CD14-positive monocyte (primary cell): ENCODE data around the gene BAHCC1. TPM values are rescaled to one million over a fixed set of nuclear protein-coding genes. Genes with fewer than 3 reads are reported as not detected.

Experiments
- DNase-seq, 3 donors: peaks; one replicate each; pipeline ENCODE4 v3.0.0-alpha.2; 2011 to 2022
- H2AFZ ChIP-seq: 2 replicates; pipeline ENCODE4 v1.6.0; 2012; ENCODE audit warnings: mild to moderate bottlenecking, low read depth, low read length, inconsistent platforms; ENCODE audit not compliant: insufficient read depth, poor library complexity, severe bottlenecking
- H3K27ac ChIP-seq, 2 donors: 1 replicate in 1 of 2; 2 replicates in 1 of 2; pipeline ENCODE4 v1.5.1; 2012 to 2013; ENCODE audit warnings: low read length in 2 of 2, control low read depth in 1 of 2, inconsistent platforms in 1 of 2, low read depth in 1 of 2, mild to moderate bottlenecking in 1 of 2
- H3K27me3 ChIP-seq, 2 donors: one replicate each; pipeline versions ENCODE4 v1.6.0 to v1.6.1; 2011 to 2013; ENCODE audit warnings: low read length in 2 of 2; ENCODE audit not compliant: control insufficient read depth in 2 of 2, insufficient read depth in 2 of 2
- H3K36me3 ChIP-seq, 2 donors: replicated peaks in 1 of 2; 1 replicate in 1 of 2; 2 replicates in 1 of 2; pipeline versions ENCODE4 v1.5.1 to v1.6.1; 2012 to 2013; ENCODE audit warnings: low read length in 2 of 2, control low read depth in 1 of 2, inconsistent platforms in 1 of 2, mild to moderate bottlenecking in 1 of 2; ENCODE audit not compliant: insufficient read depth in 2 of 2, control insufficient read depth in 1 of 2
- H3K4me1 ChIP-seq, 2 donors: 1 replicate in 1 of 2; 2 replicates in 1 of 2; pipeline versions ENCODE4 v1.5.1 to v1.6.1; 2012 to 2013; ENCODE audit warnings: low read length in 2 of 2, control low read depth in 1 of 2, inconsistent platforms in 1 of 2, mild to moderate bottlenecking in 1 of 2, moderate library complexity in 1 of 2; ENCODE audit not compliant: insufficient read depth in 2 of 2, control insufficient read depth in 1 of 2
- H3K4me2 ChIP-seq: replicated peaks from 2 replicates; pipeline ENCODE3; 2012; ENCODE audit warnings: low read length, moderate library complexity, mild to moderate bottlenecking; ENCODE audit not compliant: poor library complexity, severe bottlenecking; ENCODE audit errors: extremely low read depth
- H3K4me3 ChIP-seq, 3 experiments: fragments of 200-600 bp in 1 of 3; sonication (generic) in 1 of 3; replicated peaks in 1 of 3; 1 replicate in 2 of 3; 2 replicates in 1 of 3; pipeline ENCODE4 v1.5.1; 2011 to 2013; ENCODE audit warnings: low read length in 3 of 3, mild to moderate bottlenecking in 3 of 3, control low read depth in 2 of 3, low read depth in 2 of 3, inconsistent platforms in 1 of 3, moderate library complexity in 1 of 3
- H3K79me2 ChIP-seq: 2 replicates; pipeline ENCODE4 v1.6.0; 2012; ENCODE audit warnings: mild to moderate bottlenecking, control low read depth, inconsistent platforms, low read length, moderate library complexity; ENCODE audit not compliant: insufficient read depth
- H3K9ac ChIP-seq: 2 replicates; pipeline ENCODE4 v1.6.0; 2017; ENCODE audit warnings: low read length, mild to moderate bottlenecking; ENCODE audit not compliant: insufficient read depth, poor library complexity, severe bottlenecking
- H3K9me3 ChIP-seq, 2 donors: replicated peaks in 1 of 2; 1 replicate in 1 of 2; 2 replicates in 1 of 2; pipeline versions ENCODE4 v1.5.1 to v1.6.1; 2012 to 2013; ENCODE audit warnings: low read length in 2 of 2, control low read depth in 1 of 2; ENCODE audit not compliant: control insufficient read depth in 1 of 2, insufficient read depth in 1 of 2
- H4K20me1 ChIP-seq: 2 replicates; pipeline ENCODE4 v1.6.0; 2012; ENCODE audit warnings: mild to moderate bottlenecking, low read length, control low read depth, moderate library complexity; ENCODE audit not compliant: insufficient read depth
- H3K27ac Mint-ChIP-seq, 7 donors: one replicate each; pipeline ENCODE4 v1.8.0; 2020; ENCODE audit warnings: mild to moderate bottlenecking in 7 of 7, mixed read lengths in 7 of 7, moderate library complexity in 6 of 7, inconsistent platforms in 2 of 7
- H3K27me3 Mint-ChIP-seq, 3 donors: one replicate each; pipeline ENCODE4 v1.8.0; 2021 to 2022; ENCODE audit warnings: low read depth in 3 of 3, mild to moderate bottlenecking in 3 of 3, mixed read lengths in 3 of 3, moderate library complexity in 3 of 3, inconsistent platforms in 1 of 3
- H3K36me3 Mint-ChIP-seq, 2 donors: one replicate each; pipeline ENCODE4 v1.8.0; 2020; ENCODE audit warnings: mixed read lengths in 2 of 2, inconsistent platforms in 1 of 2, mild to moderate bottlenecking in 1 of 2
- H3K4me1 Mint-ChIP-seq: one replicate; pipeline ENCODE4 v1.8.0; 2020; ENCODE audit warnings: mild to moderate bottlenecking, mixed read lengths
- H3K4me3 Mint-ChIP-seq, 2 donors: one replicate each; pipeline ENCODE4 v1.8.0; 2020; ENCODE audit warnings: mild to moderate bottlenecking in 2 of 2, mixed read lengths in 2 of 2, moderate library complexity in 1 of 2
- H3K9me3 Mint-ChIP-seq, 7 donors: one replicate each; pipeline ENCODE4 v1.8.0; 2020 to 2022; ENCODE audit warnings: mixed read lengths in 7 of 7, mild to moderate bottlenecking in 6 of 7, moderate library complexity in 6 of 7, inconsistent platforms in 2 of 7
- WGBS: methylation state at CpG from one replicate; pipeline ENCODE4 v1.1.5; 2013; ENCODE audit warnings: missing lambda C conversion rate; ENCODE audit not compliant: insufficient coverage; 5-methylcytosine and 5-hydroxymethylcytosine counted together
- intact Hi-C, 2 donors: fragments of 100-400 bp; cut with micrococcal nuclease; formaldehyde crosslinking; loops; one replicate each; pipeline versions ENCODE4 v1.15.0 to v1.15.1; 2023
- polyA plus RNA-seq, 3 donors: library from polyadenylated mRNA; depleted of rRNA in 1 of 3; unstranded in 2 of 3; stranded (reverse) in 1 of 3; fragments of 300-500 nt in 2 of 3; fragments of >200 nt in 1 of 3; fragmentation: Illumina TruSeq in 2 of 3; gene quantifications; 1 replicate in 2 of 3; 2 replicates in 1 of 3; pipeline ENCODE4 v1.2.3, GENCODE V29; 2012 to 2021
- TF ChIP-seq, protein P1 (sequence below): fragments of 200-600 bp; IDR thresholded peaks from one replicate; pipeline ENCODE4 v1.8.0; 2022; ENCODE audit warnings: antibody characterized with exemption, mild to moderate bottlenecking

Gene BAHCC1
- polyA plus RNA-seq, 3 donors = 0.11 to 8.8 (median 0.27) TPM

DNA sequence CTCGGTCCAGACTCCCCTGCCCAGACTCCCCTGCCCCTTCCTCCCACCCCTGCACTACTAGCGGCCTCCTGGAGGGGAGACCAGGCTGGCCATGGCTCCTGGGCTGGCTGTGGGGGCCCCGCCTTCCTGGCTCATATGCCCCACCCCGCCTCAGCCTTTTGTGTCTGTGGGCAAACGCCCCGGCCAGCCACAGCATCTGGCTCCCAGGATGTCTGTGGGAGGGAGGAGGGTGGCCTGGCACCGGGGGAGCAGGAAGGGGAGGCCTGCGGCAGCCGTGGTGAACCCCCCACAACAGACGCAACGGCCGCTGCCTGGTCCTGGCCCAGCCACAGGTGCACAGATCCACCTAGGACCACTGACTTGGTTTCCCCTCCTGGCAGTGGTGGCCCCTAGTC lies 32.9 kb downstream of the BAHCC1 start:
- Histone ChIP-seq H4K20me1 (peaks cover 20% of the 10 kb centered on the region), H3K9me3 (no peaks in the 10 kb centered on the region), H3K27ac (no peak overlapping the region), H3K4me2 (peak overlapping the region; percentile 60), H3K9ac (peak overlapping the region; percentile 15), H3K27me3 (peaks cover 0 to 26% of the 10 kb centered on the region in 2 donors), H3K36me3 (no peaks in the 10 kb centered on the region), H3K79me2 (peaks cover 43% of the 10 kb centered on the region), H2AFZ (peak overlapping the region; percentile 37), H3K4me3 (peak overlapping the region in 1 of 3 experiments; percentile 30), H3K4me1 (peaks cover 44 to 51% of the 10 kb centered on the region in 2 donors)
- H3K36me3 Mint-ChIP-seq = no peaks in the 10 kb centered on the region
- intact Hi-C loops = loop anchor here in 1 of 2 donors (5.0 kb wide), 1 partner anchor 54 kb away; no protein-coding TSS in a partner anchor
- TF ChIP-seq, protein P1, sequence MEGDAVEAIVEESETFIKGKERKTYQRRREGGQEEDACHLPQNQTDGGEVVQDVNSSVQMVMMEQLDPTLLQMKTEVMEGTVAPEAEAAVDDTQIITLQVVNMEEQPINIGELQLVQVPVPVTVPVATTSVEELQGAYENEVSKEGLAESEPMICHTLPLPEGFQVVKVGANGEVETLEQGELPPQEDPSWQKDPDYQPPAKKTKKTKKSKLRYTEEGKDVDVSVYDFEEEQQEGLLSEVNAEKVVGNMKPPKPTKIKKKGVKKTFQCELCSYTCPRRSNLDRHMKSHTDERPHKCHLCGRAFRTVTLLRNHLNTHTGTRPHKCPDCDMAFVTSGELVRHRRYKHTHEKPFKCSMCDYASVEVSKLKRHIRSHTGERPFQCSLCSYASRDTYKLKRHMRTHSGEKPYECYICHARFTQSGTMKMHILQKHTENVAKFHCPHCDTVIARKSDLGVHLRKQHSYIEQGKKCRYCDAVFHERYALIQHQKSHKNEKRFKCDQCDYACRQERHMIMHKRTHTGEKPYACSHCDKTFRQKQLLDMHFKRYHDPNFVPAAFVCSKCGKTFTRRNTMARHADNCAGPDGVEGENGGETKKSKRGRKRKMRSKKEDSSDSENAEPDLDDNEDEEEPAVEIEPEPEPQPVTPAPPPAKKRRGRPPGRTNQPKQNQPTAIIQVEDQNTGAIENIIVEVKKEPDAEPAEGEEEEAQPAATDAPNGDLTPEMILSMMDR = no peak
- DNase-seq = peak in 1 of 3 donors; percentile 21
- H3K4me1 Mint-ChIP-seq = peaks cover 28% of the 10 kb centered on the region
- H3K9me3 Mint-ChIP-seq = no peaks in the 10 kb centered on the region
- H3K4me3 Mint-ChIP-seq = no peak overlapping the region
- no peak overlapping the region for H3K27ac Mint-ChIP-seq
- WGBS = 0% methylated on average over 8 of the region's 12 CpGs
- H3K27me3 Mint-ChIP-seq = peaks cover 9 to 19% (median 13%) of the 10 kb centered on the region in 3 donors

- Mint-ChIP-seq H3K36me3 (no peaks in the 10 kb centered on the region), H3K27me3 (peaks cover 8 to 19% (median 13%) of the 10 kb centered on the region in 3 donors), H3K4me1 (peaks cover 25% of the 10 kb centered on the region), H3K27ac (peak overlapping the region in 1 of 7 donors; percentile 54), H3K9me3 (no peaks in the 10 kb centered on the region), H3K4me3 (peak overlapping the region in 1 of 2 donors; percentile 77)
- Histone ChIP-seq H3K4me2 (peak overlapping the region; percentile 60), H4K20me1 (peaks cover 20% of the 10 kb centered on the region), H2AFZ (peak overlapping the region; percentile 37), H3K27me3 (peaks cover 0 to 26% of the 10 kb centered on the region in 2 donors), H3K36me3 (no peaks in the 10 kb centered on the region), H3K79me2 (peaks cover 43% of the 10 kb centered on the region), H3K4me1 (peaks cover 40 to 47% of the 10 kb centered on the region in 2 donors), H3K9me3 (no peaks in the 10 kb centered on the region), H3K27ac (no peak overlapping the region), H3K9ac (peak overlapping the region; percentile 15), H3K4me3 (peak overlapping the region in 1 of 3 experiments; percentile 30)
- intact Hi-C loops = loop anchor here in 1 of 2 donors (5.0 kb wide), 1 partner anchor 54 kb away; no protein-coding TSS in a partner anchor
- DNase-seq = peak in 2 of 3 donors; percentile 27 to 32
- TF ChIP-seq, protein P1 = no peak
- 0% methylated on average over 7 of the region's 11 CpGs for WGBS
Measured at GRCh38 chr17:81428516-81428915, 33.3 kb downstream of the BAHCC1 start.
